BJ (cell line): ENCODE measurements around the gene PPP1R13B. TPM values are rescaled to one million over a fixed set of nuclear protein-coding genes. Genes with fewer than 3 reads are reported as not detected.

Source experiments
- CTCF ChIA-PET: fragments of 350-600 bp; formaldehyde crosslinking; extraction: SDS; loops from one replicate; lab custom pipeline; 2021; ENCODE audit warnings: antibody characterized with exemption, inconsistent platforms; lab: Yijun Ruan, JAX
- POLR2A ChIA-PET: fragments of 300-600 bp; sonication (Branson Sonifier 250); formaldehyde crosslinking; extraction: SDS; loops from one replicate; lab custom pipeline; 2021; ENCODE audit warnings: antibody characterized with exemption; lab: Charles Lee
- DNase-seq: peaks from one replicate; pipeline ENCODE4 v3.0.0-alpha.2; 2011; ENCODE audit warnings: low read depth
- H3K27me3 ChIP-seq: 2 replicates; pipeline ENCODE4 v1.6.0; 2011; ENCODE audit warnings: low read length; ENCODE audit not compliant: control insufficient read depth, insufficient read depth
- H3K36me3 ChIP-seq: 2 replicates; pipeline ENCODE4 v1.5.1; 2011; ENCODE audit warnings: low read length; ENCODE audit not compliant: control insufficient read depth, insufficient read depth
- H3K4me3 ChIP-seq: 2 replicates; pipeline ENCODE4 v1.5.1; 2011; ENCODE audit warnings: low read depth, mild to moderate bottlenecking, control low read depth, low read length
- CTCF ChIP-seq: IDR thresholded peaks from 2 replicates; pipeline ENCODE4 v1.5.1; 2011; ENCODE audit warnings: low read depth, mild to moderate bottlenecking, control low read depth, inconsistent platforms, low read length, moderate library complexity; ENCODE audit not compliant: insufficient read depth
- polyA plus RNA-seq: library from polyadenylated mRNA; depleted of rRNA; stranded (reverse); fragments of >200 nt; gene quantifications from 2 replicates; pipeline ENCODE4 v1.2.3, GENCODE V29; 2011

PPP1R13B gene
- polyA plus RNA-seq, 1 experiment: 3.3 TPM

GRCh38 chr14:103745424-103745823 is 102.0 kb downstream of the PPP1R13B start:
- Histone ChIP-seq H3K4me3 (no peak overlapping the region), H3K36me3 (peaks cover 1% of the 10 kb centered on the region), H3K27me3 (no peaks in the 10 kb centered on the region)
- no peak for DNase-seq
- CTCF ChIA-PET: no interaction called here
- TF ChIP-seq CTCF: no peak
- POLR2A ChIA-PET: no interaction called here

GRCh38 chr14:103744621-103745395 is 102.6 kb downstream of the PPP1R13B start:
- POLR2A ChIA-PET: no interaction called here
- no peak overlapping the region for H3K4me3 ChIP-seq
- CTCF ChIA-PET: interaction anchor here (1.0 kb wide), 1 partner anchor 29 kb away, joined by 3 read pairs; the partner anchor contains the start of genes XRCC3 and ZFYVE21
- no peak for TF ChIP-seq CTCF
- DNase-seq: no peak
- H3K36me3 ChIP-seq: peaks cover 1% of the 10 kb centered on the region
- H3K27me3 ChIP-seq: no peaks in the 10 kb centered on the region

- Histone ChIP-seq H3K4me3 (no peak overlapping the region), H3K36me3 (peaks cover 1% of the 10 kb centered on the region), H3K27me3 (no peaks in the 10 kb centered on the region)
- DNase-seq: no peak
- POLR2A ChIA-PET: no interaction called here
- CTCF ChIA-PET: no interaction called here
- no peak for TF ChIP-seq CTCF
Measured at GRCh38 chr14:103743691-103744090, 103.7 kb downstream of the PPP1R13B start.

- DNase-seq: no peak
- POLR2A ChIA-PET: no interaction called here
- TF ChIP-seq CTCF: no peak
- Histone ChIP-seq H3K4me3 (no peak overlapping the region), H3K36me3 (no peaks in the 10 kb centered on the region; the same call in 1 of the 2 replicates), H3K27me3 (no peaks in the 10 kb centered on the region)
- CTCF ChIA-PET: no interaction called here
Measured at GRCh38 chr14:103742499-103743255, 104.7 kb downstream of the PPP1R13B start.

GRCh38 chr14:103741876-103742275 is 105.5 kb downstream of the PPP1R13B start:
- CTCF ChIA-PET: interaction anchor here (1.0 to 1.3 kb wide), 3 partner anchors 10 to 169 kb away, joined by 3 to 4 read pairs (median 3); no protein-coding TSS in a partner anchor

More at GRCh38 chr14:103741876-103742275, 105.5 kb downstream of the PPP1R13B start:
- Histone ChIP-seq H3K27me3 (no peaks in the 10 kb centered on the region), H3K4me3 (no peak overlapping the region), H3K36me3 (no peaks in the 10 kb centered on the region; the same call in 1 of the 2 replicates)
- TF ChIP-seq CTCF: no peak
- POLR2A ChIA-PET: no interaction called here
- DNase-seq: no peak
